Smooth muscle cell (in vitro differentiated cells): Measurements from ENCODE around the gene DPYSL3. TPM values are rescaled to one million over a fixed set of nuclear protein-coding genes. Genes with fewer than 3 reads are reported as not detected.

ENCODE experiments used
- DNase-seq: peaks from one replicate; lab custom pipeline; 2025; ENCODE audit not compliant: unreplicated experiment; lab: John Stamatoyannopoulos, UW
- H2AFZ ChIP-seq: fragments of 200-600 bp; sonication (generic); 2 replicates; pipeline ENCODE4 v1.6.0; 2016; ENCODE audit warnings: antibody characterized with exemption, low read depth, mild to moderate bottlenecking
- H3F3A ChIP-seq: fragments of 200-600 bp; sonication (generic); 2 replicates; pipeline ENCODE4 v1.6.0; 2017; ENCODE audit warnings: antibody characterized with exemption, low read depth
- H3K27ac ChIP-seq: fragments of 200-600 bp; sonication (generic); 2 replicates; pipeline ENCODE4 v1.5.1; 2016; ENCODE audit warnings: low read depth, mild to moderate bottlenecking
- H3K27me3 ChIP-seq: fragments of 200-600 bp; sonication (generic); 2 replicates; pipeline ENCODE4 v1.6.1; 2016; ENCODE audit warnings: low read depth, mild to moderate bottlenecking
- H3K36me3 ChIP-seq: fragments of 200-600 bp; sonication (generic); 2 replicates; pipeline ENCODE4 v1.5.1; 2016; ENCODE audit warnings: low read depth
- H3K4me1 ChIP-seq: fragments of 200-600 bp; sonication (generic); 2 replicates; pipeline ENCODE4 v1.5.1; 2016; ENCODE audit warnings: low read depth
- H3K4me2 ChIP-seq: fragments of 200-600 bp; sonication (generic); 2 replicates; pipeline ENCODE4 v1.6.0; 2016; ENCODE audit warnings: mild to moderate bottlenecking
- H3K4me3 ChIP-seq: fragments of 200-600 bp; sonication (generic); 2 replicates; pipeline ENCODE4 v1.5.1; 2016; ENCODE audit warnings: mild to moderate bottlenecking
- H3K79me2 ChIP-seq: fragments of 200-600 bp; sonication (generic); 2 replicates; pipeline ENCODE4 v1.6.0; 2016; ENCODE audit warnings: low read depth, mild to moderate bottlenecking
- H3K9ac ChIP-seq: fragments of 200-600 bp; sonication (generic); 2 replicates; pipeline ENCODE4 v1.6.0; 2016; ENCODE audit warnings: low read depth
- H3K9me3 ChIP-seq: fragments of 200-600 bp; sonication (generic); replicated peaks from 2 replicates; pipeline ENCODE4 v1.5.1; 2016; ENCODE audit warnings: low read depth
- H4K20me1 ChIP-seq: fragments of 200-600 bp; sonication (generic); 2 replicates; pipeline ENCODE4 v1.6.0; 2016; ENCODE audit warnings: low read depth
- WGBS: methylation state at CpG from one replicate; pipeline ENCODE4 v1.1.7; 2016; ENCODE audit warnings: low lambda C conversion rate; 5-methylcytosine and 5-hydroxymethylcytosine counted together
- polyA plus RNA-seq: library from polyadenylated mRNA; unstranded; fragments of >200 nt; fragmentation: Nextera tagmentation; extraction: Ambion mirVana; gene quantifications from 2 replicates; pipeline ENCODE4 v1.2.1, GENCODE V29; 2016
- total RNA-seq: library from RNA; depleted of rRNA; stranded (reverse); fragments of >200 nt; gene quantifications from 2 replicates; pipeline ENCODE4 v1.2.3, GENCODE V29; 2014
- TF ChIP-seq, protein P1 (sequence below): fragments of 200-600 bp; sonication (generic); IDR thresholded peaks from 2 replicates; pipeline ENCODE4 v1.5.1; 2017; ENCODE audit warnings: borderline replicate concordance, mild to moderate bottlenecking, antibody characterized with exemption; ENCODE audit not compliant: insufficient read depth, poor library complexity, severe bottlenecking

The DPYSL3 gene
- total RNA-seq (121 and 124 TPM in 2 replicates), polyA plus RNA-seq (63.8 and 65.5 TPM in 2 replicates)

DNA sequence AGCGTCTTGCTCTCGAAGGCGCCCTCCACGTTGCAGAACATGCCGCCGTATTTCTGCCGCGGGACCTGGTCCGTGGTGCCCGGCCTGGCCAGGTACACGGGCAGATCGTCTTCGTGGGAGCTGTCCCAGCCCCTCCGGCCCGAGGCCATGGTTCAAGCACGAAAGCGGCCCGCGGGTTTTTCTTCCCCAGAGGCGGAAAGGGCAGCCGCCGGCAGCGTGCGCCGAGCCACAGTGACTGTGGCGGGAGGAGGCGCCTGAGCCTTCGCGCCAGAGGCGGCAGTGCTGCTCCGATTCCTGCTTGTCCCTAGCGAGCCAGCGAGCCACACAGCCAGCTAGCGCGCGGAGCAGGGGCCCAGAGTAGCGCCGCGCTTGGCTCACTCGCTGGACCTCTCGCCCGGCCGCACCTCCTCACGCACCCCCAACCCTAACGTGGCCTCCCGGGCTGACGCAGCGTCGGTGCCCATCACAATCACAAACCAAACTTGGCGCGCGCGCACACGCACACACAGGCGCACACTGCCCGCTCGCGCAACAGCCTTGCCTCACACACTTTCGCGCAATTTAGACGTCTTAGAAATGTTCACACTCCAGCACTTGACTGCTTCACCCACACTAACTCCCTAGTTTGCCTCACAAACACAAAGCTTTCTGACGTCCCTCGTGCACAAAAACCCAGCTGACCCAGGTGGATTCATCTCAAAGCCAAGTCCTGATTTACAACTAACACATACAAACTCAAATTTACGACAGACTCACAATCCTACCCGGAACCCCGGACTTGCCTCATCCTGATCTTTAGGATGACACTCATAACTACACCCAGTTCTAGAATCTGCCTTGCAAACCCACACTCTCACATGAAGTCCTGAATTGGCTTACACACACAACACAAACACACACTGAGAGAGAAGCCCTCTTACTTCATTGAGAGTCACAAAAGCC lies at the start of gene DPYSL3:
DPYSL3 (minus strand) TSS at position 359 of the 942 bp plus-strand sequence; CDS start at position 149, 210 bp downstream.
- no peaks in the 10 kb centered on the region for H4K20me1 ChIP-seq
- TF ChIP-seq, protein P1, sequence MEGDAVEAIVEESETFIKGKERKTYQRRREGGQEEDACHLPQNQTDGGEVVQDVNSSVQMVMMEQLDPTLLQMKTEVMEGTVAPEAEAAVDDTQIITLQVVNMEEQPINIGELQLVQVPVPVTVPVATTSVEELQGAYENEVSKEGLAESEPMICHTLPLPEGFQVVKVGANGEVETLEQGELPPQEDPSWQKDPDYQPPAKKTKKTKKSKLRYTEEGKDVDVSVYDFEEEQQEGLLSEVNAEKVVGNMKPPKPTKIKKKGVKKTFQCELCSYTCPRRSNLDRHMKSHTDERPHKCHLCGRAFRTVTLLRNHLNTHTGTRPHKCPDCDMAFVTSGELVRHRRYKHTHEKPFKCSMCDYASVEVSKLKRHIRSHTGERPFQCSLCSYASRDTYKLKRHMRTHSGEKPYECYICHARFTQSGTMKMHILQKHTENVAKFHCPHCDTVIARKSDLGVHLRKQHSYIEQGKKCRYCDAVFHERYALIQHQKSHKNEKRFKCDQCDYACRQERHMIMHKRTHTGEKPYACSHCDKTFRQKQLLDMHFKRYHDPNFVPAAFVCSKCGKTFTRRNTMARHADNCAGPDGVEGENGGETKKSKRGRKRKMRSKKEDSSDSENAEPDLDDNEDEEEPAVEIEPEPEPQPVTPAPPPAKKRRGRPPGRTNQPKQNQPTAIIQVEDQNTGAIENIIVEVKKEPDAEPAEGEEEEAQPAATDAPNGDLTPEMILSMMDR, result no peak
- H3K27me3 ChIP-seq, result no peaks in the 10 kb centered on the region
- peak within 1 kb of the TSS; percentile 98 for H3K4me2 ChIP-seq
- H3K79me2 ChIP-seq, result peaks cover 8% of the 10 kb centered on the region
- H2AFZ ChIP-seq, result peak within 1 kb of the TSS; percentile 97
- peak within 1 kb of the TSS; percentile 64 for H3K9ac ChIP-seq
- H3K4me1 ChIP-seq, result peaks cover 14% of the 10 kb centered on the region
- peak within 1 kb of the TSS; percentile 79 for H3K4me3 ChIP-seq
- H3K9me3 ChIP-seq, result no peaks in the 10 kb centered on the region
- no peak within 1 kb of the TSS for H3K27ac ChIP-seq
- 4% methylated on average over 66 of the region's 66 CpGs for WGBS
- no peaks in the 10 kb centered on the region for H3F3A ChIP-seq
- DNase-seq, result peak; percentile 44
- H3K36me3 ChIP-seq, result no peaks in the 10 kb centered on the region

- Histone ChIP-seq H3K27me3 (no peaks in the 10 kb centered on the region), H3K9ac (no peak overlapping the region), H4K20me1 (no peaks in the 10 kb centered on the region), H3K36me3 (no peaks in the 10 kb centered on the region), H2AFZ (no peak overlapping the region), H3K9me3 (no peaks in the 10 kb centered on the region), H3K79me2 (no peaks in the 10 kb centered on the region), H3K27ac (no peak overlapping the region), H3K4me2 (peak overlapping the region; percentile 25), H3F3A (peaks cover 8% of the 10 kb centered on the region), H3K4me1 (peaks cover 51% of the 10 kb centered on the region), H3K4me3 (no peak overlapping the region)
- TF ChIP-seq, protein P1, result peak; percentile 76
- WGBS, result 9% methylated on average over 2 of the region's 2 CpGs
- no peak for DNase-seq
Measured at GRCh38 chr5:147558826-147559225, 49.0 kb upstream of the DPYSL3 start.

GRCh38 chr5:147557876-147558745 lies 48.2 kb upstream of the DPYSL3 start:
- H3K4me3 ChIP-seq, result no peak overlapping the region
- H3F3A ChIP-seq, result peaks cover 12% of the 10 kb centered on the region
- no peaks in the 10 kb centered on the region for H3K9me3 ChIP-seq
- no peak for DNase-seq
- no peak overlapping the region for H3K9ac ChIP-seq
- no peak overlapping the region for H3K27ac ChIP-seq
- H3K27me3 ChIP-seq, result no peaks in the 10 kb centered on the region
- no peaks in the 10 kb centered on the region for H3K36me3 ChIP-seq
- 56% methylated on average over 8 of the region's 8 CpGs for WGBS
- H3K4me2 ChIP-seq, result peak overlapping the region; percentile 25
- peaks cover 45% of the 10 kb centered on the region for H3K4me1 ChIP-seq
- no peak overlapping the region for H2AFZ ChIP-seq
- TF ChIP-seq, protein P1, result no peak
- H3K79me2 ChIP-seq, result no peaks in the 10 kb centered on the region
- H4K20me1 ChIP-seq, result no peaks in the 10 kb centered on the region
